CD14-positive monocyte (primary cell): ENCODE results near the gene UBE2M. TPM values are rescaled to one million over a fixed set of nuclear protein-coding genes. Genes with fewer than 3 reads are reported as not detected.

Experiments used
- DNase-seq, 3 donors: peaks; one replicate each; pipeline ENCODE4 v3.0.0-alpha.2; 2011 to 2022
- H2AFZ ChIP-seq: 2 replicates; pipeline ENCODE4 v1.6.0; 2012; ENCODE audit warnings: mild to moderate bottlenecking, low read depth, low read length, inconsistent platforms; ENCODE audit not compliant: insufficient read depth, poor library complexity, severe bottlenecking
- H3K27ac ChIP-seq, 2 donors: 1 replicate in 1 of 2; 2 replicates in 1 of 2; pipeline ENCODE4 v1.5.1; 2012 to 2013; ENCODE audit warnings: low read length in 2 of 2, control low read depth in 1 of 2, inconsistent platforms in 1 of 2, low read depth in 1 of 2, mild to moderate bottlenecking in 1 of 2
- H3K27me3 ChIP-seq, 2 donors: one replicate each; pipeline versions ENCODE4 v1.6.0 to v1.6.1; 2011 to 2013; ENCODE audit warnings: low read length in 2 of 2; ENCODE audit not compliant: control insufficient read depth in 2 of 2, insufficient read depth in 2 of 2
- H3K36me3 ChIP-seq, 2 donors: replicated peaks in 1 of 2; 1 replicate in 1 of 2; 2 replicates in 1 of 2; pipeline versions ENCODE4 v1.5.1 to v1.6.1; 2012 to 2013; ENCODE audit warnings: low read length in 2 of 2, control low read depth in 1 of 2, inconsistent platforms in 1 of 2, mild to moderate bottlenecking in 1 of 2; ENCODE audit not compliant: insufficient read depth in 2 of 2, control insufficient read depth in 1 of 2
- H3K4me1 ChIP-seq, 2 donors: 1 replicate in 1 of 2; 2 replicates in 1 of 2; pipeline versions ENCODE4 v1.5.1 to v1.6.1; 2012 to 2013; ENCODE audit warnings: low read length in 2 of 2, control low read depth in 1 of 2, inconsistent platforms in 1 of 2, mild to moderate bottlenecking in 1 of 2, moderate library complexity in 1 of 2; ENCODE audit not compliant: insufficient read depth in 2 of 2, control insufficient read depth in 1 of 2
- H3K4me2 ChIP-seq: replicated peaks from 2 replicates; pipeline ENCODE3; 2012; ENCODE audit warnings: low read length, moderate library complexity, mild to moderate bottlenecking; ENCODE audit not compliant: poor library complexity, severe bottlenecking; ENCODE audit errors: extremely low read depth
- H3K4me3 ChIP-seq, 3 experiments: fragments of 200-600 bp in 1 of 3; sonication (generic) in 1 of 3; replicated peaks in 1 of 3; 1 replicate in 2 of 3; 2 replicates in 1 of 3; pipeline ENCODE4 v1.5.1; 2011 to 2013; ENCODE audit warnings: low read length in 3 of 3, mild to moderate bottlenecking in 3 of 3, control low read depth in 2 of 3, low read depth in 2 of 3, inconsistent platforms in 1 of 3, moderate library complexity in 1 of 3
- H3K79me2 ChIP-seq: 2 replicates; pipeline ENCODE4 v1.6.0; 2012; ENCODE audit warnings: mild to moderate bottlenecking, control low read depth, inconsistent platforms, low read length, moderate library complexity; ENCODE audit not compliant: insufficient read depth
- H3K9ac ChIP-seq: 2 replicates; pipeline ENCODE4 v1.6.0; 2017; ENCODE audit warnings: low read length, mild to moderate bottlenecking; ENCODE audit not compliant: insufficient read depth, poor library complexity, severe bottlenecking
- H3K9me3 ChIP-seq, 2 donors: replicated peaks in 1 of 2; 1 replicate in 1 of 2; 2 replicates in 1 of 2; pipeline versions ENCODE4 v1.5.1 to v1.6.1; 2012 to 2013; ENCODE audit warnings: low read length in 2 of 2, control low read depth in 1 of 2; ENCODE audit not compliant: control insufficient read depth in 1 of 2, insufficient read depth in 1 of 2
- H4K20me1 ChIP-seq: 2 replicates; pipeline ENCODE4 v1.6.0; 2012; ENCODE audit warnings: mild to moderate bottlenecking, low read length, control low read depth, moderate library complexity; ENCODE audit not compliant: insufficient read depth
- H3K27ac Mint-ChIP-seq, 7 donors: one replicate each; pipeline ENCODE4 v1.8.0; 2020; ENCODE audit warnings: mild to moderate bottlenecking in 7 of 7, mixed read lengths in 7 of 7, moderate library complexity in 6 of 7, inconsistent platforms in 2 of 7
- H3K27me3 Mint-ChIP-seq, 3 donors: one replicate each; pipeline ENCODE4 v1.8.0; 2021 to 2022; ENCODE audit warnings: low read depth in 3 of 3, mild to moderate bottlenecking in 3 of 3, mixed read lengths in 3 of 3, moderate library complexity in 3 of 3, inconsistent platforms in 1 of 3
- H3K36me3 Mint-ChIP-seq, 2 donors: one replicate each; pipeline ENCODE4 v1.8.0; 2020; ENCODE audit warnings: mixed read lengths in 2 of 2, inconsistent platforms in 1 of 2, mild to moderate bottlenecking in 1 of 2
- H3K4me1 Mint-ChIP-seq: one replicate; pipeline ENCODE4 v1.8.0; 2020; ENCODE audit warnings: mild to moderate bottlenecking, mixed read lengths
- H3K4me3 Mint-ChIP-seq, 2 donors: one replicate each; pipeline ENCODE4 v1.8.0; 2020; ENCODE audit warnings: mild to moderate bottlenecking in 2 of 2, mixed read lengths in 2 of 2, moderate library complexity in 1 of 2
- H3K9me3 Mint-ChIP-seq, 7 donors: one replicate each; pipeline ENCODE4 v1.8.0; 2020 to 2022; ENCODE audit warnings: mixed read lengths in 7 of 7, mild to moderate bottlenecking in 6 of 7, moderate library complexity in 6 of 7, inconsistent platforms in 2 of 7
- CTCF ChIP-seq: fragments of 200-600 bp; IDR thresholded peaks from one replicate; pipeline ENCODE4 v1.8.0; 2022; ENCODE audit warnings: antibody characterized with exemption, mild to moderate bottlenecking
- WGBS: methylation state at CpG from one replicate; pipeline ENCODE4 v1.1.5; 2013; ENCODE audit warnings: missing lambda C conversion rate; ENCODE audit not compliant: insufficient coverage; 5-methylcytosine and 5-hydroxymethylcytosine counted together
- intact Hi-C, 2 donors: fragments of 100-400 bp; cut with micrococcal nuclease; formaldehyde crosslinking; loops; one replicate each; pipeline versions ENCODE4 v1.15.0 to v1.15.1; 2023
- polyA plus RNA-seq, 3 donors: library from polyadenylated mRNA; depleted of rRNA in 1 of 3; unstranded in 2 of 3; stranded (reverse) in 1 of 3; fragments of 300-500 nt in 2 of 3; fragments of >200 nt in 1 of 3; fragmentation: Illumina TruSeq in 2 of 3; gene quantifications; 1 replicate in 2 of 3; 2 replicates in 1 of 3; pipeline ENCODE4 v1.2.3, GENCODE V29; 2012 to 2021

Gene UBE2M
- polyA plus RNA-seq, 3 donors = 7.8 to 84.6 (median 14.3) TPM

- H3K9ac ChIP-seq = peak overlapping the region; percentile 88
- peak overlapping the region; percentile 80 for H3K4me2 ChIP-seq
- H3K4me1 Mint-ChIP-seq = peaks cover 44% of the 10 kb centered on the region
- peaks cover 41% of the 10 kb centered on the region for H4K20me1 ChIP-seq
- H3K27ac Mint-ChIP-seq = peak overlapping the region; percentile 96 to 99 (median 98)
- H3K9me3 Mint-ChIP-seq = peaks cover 0 to 2% (median 0%) of the 10 kb centered on the region in 7 donors
- H2AFZ ChIP-seq = peak overlapping the region; percentile 82
- H3K36me3 ChIP-seq = peaks cover 59 to 68% of the 10 kb centered on the region in 2 donors
- H3K9me3 ChIP-seq = no peaks in the 10 kb centered on the region
- DNase-seq = no peak
- H3K4me3 ChIP-seq = peak overlapping the region; percentile 83 to 98 (median 92)
- peaks cover 62 to 67% of the 10 kb centered on the region in 2 donors for H3K36me3 Mint-ChIP-seq
- no peaks in the 10 kb centered on the region for H3K27me3 Mint-ChIP-seq
- WGBS = 50% methylated on average over 15 of the region's 18 CpGs
- peak overlapping the region; percentile 92 to 97 for H3K4me3 Mint-ChIP-seq
- H3K27me3 ChIP-seq = no peaks in the 10 kb centered on the region
- intact Hi-C loops = no loop called here
- H3K27ac ChIP-seq = peak overlapping the region; percentile 95 to 98
- no peak for TF ChIP-seq CTCF
- H3K79me2 ChIP-seq = peaks cover 60% of the 10 kb centered on the region
- H3K4me1 ChIP-seq = peaks cover 36 to 46% of the 10 kb centered on the region in 2 donors
Measured at GRCh38 chr19:58553799-58554493, 4.5 kb downstream of the UBE2M start.

GRCh38 chr19:58552655-58553054 is 5.8 kb downstream of the UBE2M start:
- no peak for DNase-seq
- TF ChIP-seq CTCF = no peak
- no peaks in the 10 kb centered on the region for H3K27me3 Mint-ChIP-seq
- H3K27ac Mint-ChIP-seq = peak overlapping the region in 4 of 7 donors; percentile 18 to 71 (median 30)
- Histone ChIP-seq H3K27me3 (no peaks in the 10 kb centered on the region), H3K9me3 (no peaks in the 10 kb centered on the region), H3K4me2 (no peak overlapping the region), H3K9ac (no peak overlapping the region), H3K4me1 (peaks cover 33 to 41% of the 10 kb centered on the region in 2 donors), H3K36me3 (peaks cover 72 to 81% of the 10 kb centered on the region in 2 donors), H4K20me1 (peaks cover 52% of the 10 kb centered on the region), H3K79me2 (peaks cover 67% of the 10 kb centered on the region), H3K4me3 (no peak overlapping the region), H2AFZ (no peak overlapping the region), H3K27ac (no peak overlapping the region)
- H3K4me3 Mint-ChIP-seq = no peak overlapping the region
- H3K4me1 Mint-ChIP-seq = peaks cover 42% of the 10 kb centered on the region
- peaks cover 0 to 2% (median 0%) of the 10 kb centered on the region in 7 donors for H3K9me3 Mint-ChIP-seq
- intact Hi-C loops = no loop called here
- H3K36me3 Mint-ChIP-seq = peaks cover 74 to 80% of the 10 kb centered on the region in 2 donors
- 92% methylated on average over 2 of the region's 2 CpGs for WGBS
